ENCODE measurements around the gene BANF2. TPM values are rescaled to one million over a fixed set of nuclear protein-coding genes. Genes with fewer than 3 reads are reported as not detected.

The BANF2 gene
- total and polyA plus RNA-seq, 2 of the 8 experiments (the other 6 are each of a cell fraction or from before 2014, with no cell fraction given): not detected

DNA sequence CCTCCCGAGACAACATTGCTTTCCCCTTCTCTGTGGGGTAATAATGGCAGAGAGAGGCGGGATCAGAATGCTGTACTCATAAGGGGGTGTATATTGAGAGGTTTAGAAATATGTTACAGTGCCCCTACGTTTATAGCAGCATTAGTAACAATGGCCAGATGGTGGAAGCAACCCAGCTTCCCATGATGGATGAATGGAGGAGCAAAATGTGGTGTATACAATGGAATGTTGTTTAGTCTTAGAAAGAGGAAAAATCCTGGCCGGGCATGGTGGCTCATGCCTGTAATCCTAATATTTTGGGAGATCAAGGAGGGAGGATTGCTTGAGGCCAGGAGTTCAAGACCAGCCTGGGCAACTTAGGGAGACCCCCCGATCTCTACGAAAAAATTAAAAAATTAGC is 12.9 kb downstream of the BANF2 start (continued):
- TF ChIP-seq CHD7 (IDR thresholded peaks at IDR 0.05; ENCODE audit: insufficient replicate concordance, low read length) (no peak), SIRT6 (IDR thresholded peaks at IDR 0.05; ENCODE audit: low read length) (no peak), CHD2 (IDR thresholded peaks at IDR 0.05; ENCODE audit: low read length) (no peak), TAF7 (optimal IDR thresholded peaks at IDR 0.05; ENCODE audit: borderline replicate concordance, low read depth, low read length) (no peak), ATF2 (IDR thresholded peaks at IDR 0.05; ENCODE audit: low read length) (no peak)
